Right atrium auricular region (tissue), 2 donors: ENCODE results near the gene TFF1. TPM values are rescaled to one million over a fixed set of nuclear protein-coding genes. Genes with fewer than 3 reads are reported as not detected.

Source experiments
- DNase-seq: peaks from one replicate; pipeline ENCODE4 v3.0.0-alpha.2; 2019; ENCODE audit warnings: low spot score
- H3K27ac ChIP-seq, 2 donors: fragments of 200-600 bp; sonication (generic); 1 replicate in 1 of 2; 2 replicates in 1 of 2; pipeline ENCODE4 v1.5.1; 2016 to 2019
- H3K27me3 ChIP-seq, 2 donors: fragments of 200-600 bp; sonication (generic); one replicate each; pipeline versions ENCODE4 v1.5.1 to v1.6.0; 2017 to 2019
- H3K36me3 ChIP-seq: fragments of 200-600 bp; sonication (generic); one replicate; pipeline ENCODE4 v1.5.1; 2016
- H3K4me1 ChIP-seq, 2 donors: fragments of 200-600 bp; sonication (generic); one replicate each; pipeline versions ENCODE4 v1.5.1 to v1.6.0; 2017 to 2019
- H3K4me3 ChIP-seq, 2 donors: fragments of 200-600 bp; sonication (generic); 1 replicate in 1 of 2; 2 replicates in 1 of 2; pipeline ENCODE4 v1.5.1; 2017 to 2019; ENCODE audit warnings: mild to moderate bottlenecking in 1 of 2, moderate library complexity in 1 of 2
- H3K9me3 ChIP-seq, 2 donors: fragments of 200-600 bp; sonication (generic); one replicate each; pipeline ENCODE4 v1.5.1; 2019
- total RNA-seq, 2 donors: library from RNA; depleted of rRNA; stranded (reverse); fragments of >200 nt; gene quantifications; one replicate each; pipeline ENCODE4 v1.1.0, GENCODE V29; 2016
- TF ChIP-seq, protein P1 (sequence below), 2 donors: fragments of 200-600 bp; sonication (generic); IDR thresholded peaks; one replicate each; pipeline ENCODE4 v1.5.1; 2019; ENCODE audit warnings: antibody characterized with exemption in 2 of 2

Gene TFF1
- total RNA-seq, 2 donors from 2014 or later: not detected

DNA sequence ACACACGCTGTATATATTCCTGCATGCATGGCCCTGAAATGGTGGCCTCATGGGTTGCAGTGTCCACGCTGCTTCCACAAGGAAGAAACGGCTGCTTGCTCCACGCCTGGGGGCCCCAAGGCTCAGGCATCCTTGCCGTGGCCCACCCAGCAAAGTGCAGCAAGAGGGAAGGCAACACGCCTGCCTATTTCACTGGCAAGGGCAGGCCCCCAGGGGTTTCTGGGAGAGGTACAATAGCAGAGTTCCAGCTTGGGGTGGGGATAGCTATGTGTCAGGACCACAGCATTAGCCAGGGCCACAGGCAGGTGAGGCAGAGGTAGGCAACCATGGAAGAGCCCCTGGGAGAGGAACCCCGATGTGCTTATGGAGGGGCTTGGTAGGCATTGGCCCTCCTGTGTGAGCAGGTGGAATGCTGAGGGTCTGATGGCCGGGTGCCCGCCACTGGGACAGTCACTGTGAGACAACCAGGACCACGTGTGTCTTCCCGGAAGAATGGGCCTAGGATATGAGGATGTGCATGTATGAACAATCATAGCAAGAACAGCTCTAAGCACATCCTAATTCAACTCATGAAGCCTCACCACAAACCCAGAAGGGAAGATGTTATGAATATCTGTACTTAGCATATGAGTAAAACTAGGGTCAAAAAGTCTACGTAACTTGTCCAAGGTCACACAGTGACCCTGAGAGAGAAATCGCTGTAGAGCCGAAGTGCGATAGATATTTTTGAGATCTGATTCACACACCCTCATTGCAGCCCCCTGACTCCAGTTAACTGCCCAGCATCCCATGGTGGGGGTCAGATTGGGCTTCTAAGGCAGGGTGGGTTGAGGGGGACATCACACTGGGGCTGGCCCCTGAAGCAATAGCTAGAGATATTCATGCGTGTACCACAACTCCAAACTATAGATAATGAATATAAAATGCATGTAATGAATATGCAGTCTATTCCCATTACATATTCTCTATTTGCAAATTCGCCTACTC, 27.3 kb downstream of the TFF1 start:
- TF ChIP-seq, protein P1, sequence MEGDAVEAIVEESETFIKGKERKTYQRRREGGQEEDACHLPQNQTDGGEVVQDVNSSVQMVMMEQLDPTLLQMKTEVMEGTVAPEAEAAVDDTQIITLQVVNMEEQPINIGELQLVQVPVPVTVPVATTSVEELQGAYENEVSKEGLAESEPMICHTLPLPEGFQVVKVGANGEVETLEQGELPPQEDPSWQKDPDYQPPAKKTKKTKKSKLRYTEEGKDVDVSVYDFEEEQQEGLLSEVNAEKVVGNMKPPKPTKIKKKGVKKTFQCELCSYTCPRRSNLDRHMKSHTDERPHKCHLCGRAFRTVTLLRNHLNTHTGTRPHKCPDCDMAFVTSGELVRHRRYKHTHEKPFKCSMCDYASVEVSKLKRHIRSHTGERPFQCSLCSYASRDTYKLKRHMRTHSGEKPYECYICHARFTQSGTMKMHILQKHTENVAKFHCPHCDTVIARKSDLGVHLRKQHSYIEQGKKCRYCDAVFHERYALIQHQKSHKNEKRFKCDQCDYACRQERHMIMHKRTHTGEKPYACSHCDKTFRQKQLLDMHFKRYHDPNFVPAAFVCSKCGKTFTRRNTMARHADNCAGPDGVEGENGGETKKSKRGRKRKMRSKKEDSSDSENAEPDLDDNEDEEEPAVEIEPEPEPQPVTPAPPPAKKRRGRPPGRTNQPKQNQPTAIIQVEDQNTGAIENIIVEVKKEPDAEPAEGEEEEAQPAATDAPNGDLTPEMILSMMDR (IDR thresholded peaks at IDR 0.05): no peak
- H3K4me3 ChIP-seq: no peak overlapping the region
- DNase-seq: no peak
- no peaks in the 10 kb centered on the region for H3K4me1 ChIP-seq
- H3K27ac ChIP-seq: no peak overlapping the region
- H3K9me3 ChIP-seq: no peaks in the 10 kb centered on the region
- no peaks in the 10 kb centered on the region for H3K36me3 ChIP-seq
- H3K27me3 ChIP-seq: no peaks in the 10 kb centered on the region

DNA sequence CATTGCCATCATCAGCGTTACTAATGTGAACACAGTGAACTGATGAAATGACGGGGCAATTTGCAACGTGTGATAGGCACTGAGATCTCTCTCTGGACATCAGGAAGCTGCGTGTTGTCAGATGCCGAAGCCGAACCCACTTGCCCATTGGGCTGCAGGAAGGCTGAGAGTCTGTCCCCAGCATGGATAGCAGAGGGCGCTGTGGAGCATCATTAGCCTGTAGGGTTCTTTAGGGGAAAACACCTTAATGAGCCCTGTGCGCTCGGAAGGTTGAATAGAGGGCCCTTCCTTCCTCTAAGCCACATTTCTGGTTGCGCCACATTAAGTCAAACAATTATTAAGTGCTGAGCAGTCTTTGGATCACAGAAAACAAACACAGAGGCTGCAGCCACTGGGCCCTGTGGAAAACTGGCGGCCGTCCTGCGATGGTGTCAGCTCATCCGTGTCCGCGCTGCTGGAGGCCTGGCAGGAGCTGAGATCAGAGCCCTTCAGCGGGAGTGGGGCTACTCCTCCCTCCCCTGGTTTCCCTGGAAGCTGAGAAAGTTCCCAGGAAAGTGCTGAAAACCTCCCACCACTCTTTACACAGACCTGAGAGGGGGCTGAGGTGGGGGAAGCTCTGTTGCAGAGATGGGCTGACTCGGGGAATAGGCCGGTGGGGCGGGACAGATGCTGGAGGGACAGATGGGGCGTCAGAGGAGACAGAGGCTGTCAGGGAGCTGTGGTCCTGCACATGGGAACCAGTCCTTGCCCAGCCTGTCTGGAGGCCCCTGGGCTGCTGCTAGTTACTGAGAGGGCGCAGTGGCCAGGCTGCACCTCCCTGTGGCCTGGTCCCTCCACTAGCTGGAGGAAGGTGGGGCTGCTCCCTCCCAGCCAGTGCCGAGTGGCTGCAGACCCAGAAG, 28.3 kb downstream of the TFF1 start:
- TF ChIP-seq, protein P1 (IDR thresholded peaks at IDR 0.05): peak in 1 of 2 donors; percentile 74
- peak; percentile 65 for DNase-seq
- H3K4me3 ChIP-seq: no peak overlapping the region

DNA sequence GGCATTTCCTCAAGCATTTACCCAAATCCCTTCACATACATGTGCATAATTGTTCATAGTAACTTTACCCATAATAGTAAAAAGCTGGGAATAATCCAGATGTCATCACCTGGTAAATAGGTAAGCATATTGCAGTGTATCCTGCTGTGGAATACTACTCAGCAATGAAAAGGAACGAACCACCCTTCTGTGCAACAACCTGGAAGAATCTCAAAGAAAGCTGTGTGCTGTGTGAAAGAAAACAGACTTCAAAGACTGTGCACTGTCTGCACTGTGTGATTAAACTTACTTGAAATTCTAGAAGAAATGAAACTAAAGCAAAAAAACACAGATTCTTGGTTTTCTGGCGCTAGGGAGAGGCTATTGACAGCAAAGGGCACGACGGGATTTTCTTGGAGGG, 29.1 kb downstream of the TFF1 start:
- no peaks in the 10 kb centered on the region for H3K4me1 ChIP-seq
- no peak for DNase-seq
- H3K27ac ChIP-seq: no peak overlapping the region
- H3K27me3 ChIP-seq: no peaks in the 10 kb centered on the region
- TF ChIP-seq, protein P1 (IDR thresholded peaks at IDR 0.05): no peak
- H3K36me3 ChIP-seq: no peaks in the 10 kb centered on the region
- no peak overlapping the region for H3K4me3 ChIP-seq
- H3K9me3 ChIP-seq: no peaks in the 10 kb centered on the region

More for the DNA sequence above, 28.3 kb downstream of the TFF1 start:
- Histone ChIP-seq H3K9me3 (no peaks in the 10 kb centered on the region), H3K27me3 (no peaks in the 10 kb centered on the region), H3K4me1 (no peaks in the 10 kb centered on the region), H3K27ac (no peak overlapping the region), H3K36me3 (no peaks in the 10 kb centered on the region)

DNA sequence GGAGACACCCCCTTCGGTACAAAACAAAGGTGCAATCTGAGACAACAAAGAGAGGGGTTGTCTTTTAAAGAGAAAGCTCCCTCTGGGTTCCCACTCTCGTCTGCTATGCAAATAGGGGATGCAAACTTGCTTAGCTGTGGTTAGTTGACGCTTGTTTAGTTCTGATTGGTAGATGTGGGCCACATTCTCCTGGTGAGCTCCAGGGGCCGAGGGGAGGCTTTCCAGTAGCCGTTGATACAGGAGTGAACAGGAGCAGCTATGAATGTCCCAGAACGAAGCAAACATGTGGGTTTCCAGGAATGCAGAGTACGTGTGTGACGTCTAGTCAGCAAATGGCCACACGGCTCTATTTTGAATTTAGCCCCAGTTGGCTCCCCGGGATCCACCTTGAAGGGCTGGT, 30.3 kb downstream of the TFF1 start:
- H3K27me3 ChIP-seq: no peaks in the 10 kb centered on the region
- DNase-seq: no peak
- no peak overlapping the region for H3K4me3 ChIP-seq
- TF ChIP-seq, protein P1 (IDR thresholded peaks at IDR 0.05): no peak
- H3K4me1 ChIP-seq: no peaks in the 10 kb centered on the region
- peaks cover 0 to 11% of the 10 kb centered on the region in 2 donors for H3K9me3 ChIP-seq
- H3K36me3 ChIP-seq: no peaks in the 10 kb centered on the region
- no peak overlapping the region for H3K27ac ChIP-seq

DNA sequence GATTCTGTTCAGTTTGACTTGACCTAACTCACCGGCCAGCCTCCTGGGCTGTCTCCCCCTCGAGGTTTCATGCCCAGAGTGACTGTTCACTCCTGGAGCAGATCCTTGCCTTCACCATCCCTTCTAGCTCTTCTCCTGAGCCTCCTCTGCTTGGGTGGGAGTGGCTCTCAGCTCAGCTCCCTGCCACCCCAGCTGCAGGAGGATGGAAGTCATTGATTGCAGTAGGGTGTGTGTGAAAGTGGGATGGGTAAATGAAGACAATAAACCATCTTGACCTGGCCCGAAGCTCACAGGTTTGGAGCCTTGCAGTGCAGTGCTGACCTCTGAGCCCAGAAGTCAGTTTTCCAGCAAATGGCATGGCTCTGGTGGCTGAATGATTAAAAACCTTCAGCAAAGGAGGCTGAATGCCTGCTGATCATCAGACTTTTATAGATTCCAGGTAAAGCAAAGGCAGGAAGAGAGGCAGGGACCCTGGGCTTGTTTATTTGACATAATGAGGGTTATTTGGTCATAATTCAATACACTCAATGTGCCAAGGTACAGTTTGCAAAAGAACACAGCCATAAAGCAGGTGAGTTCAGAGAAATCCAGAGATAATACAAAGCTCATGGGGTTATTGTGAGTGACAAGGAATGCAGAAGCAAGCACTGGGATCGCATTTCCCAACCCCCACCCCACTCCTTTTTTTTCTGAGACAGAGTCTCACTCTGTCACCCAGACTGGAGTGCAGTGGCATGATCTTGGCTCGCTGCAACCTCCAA, 33.6 kb downstream of the TFF1 start:
- Histone ChIP-seq H3K9me3 (peaks cover 0 to 11% of the 10 kb centered on the region in 2 donors), H3K27me3 (no peaks in the 10 kb centered on the region), H3K4me1 (no peaks in the 10 kb centered on the region), H3K27ac (no peak overlapping the region), H3K4me3 (no peak overlapping the region), H3K36me3 (no peaks in the 10 kb centered on the region)
- DNase-seq: peak; percentile 13
- TF ChIP-seq, protein P1 (IDR thresholded peaks at IDR 0.05): no peak
